Neural cell (in vitro differentiated cells): Measurements from ENCODE around the gene ARHGEF1. TPM values are rescaled to one million over a fixed set of nuclear protein-coding genes. Genes with fewer than 3 reads are reported as not detected.
"Not testable (repeated sequence)": the region's sequence is repeated elsewhere in the genome, so short reads cannot be mapped to it uniquely, and the experiment has no call there.

Experiments
- H2AFZ ChIP-seq: fragments of 200-600, 300-800 bp; sonication (generic), shearing (Covaris generic); 2 replicates; pipeline ENCODE4 v1.6.0; 2014; ENCODE audit warnings: low read depth, mild to moderate bottlenecking, antibody characterized with exemption, low read length, moderate library complexity
- H3F3A ChIP-seq: fragments of 200-600 bp; shearing (Covaris generic); 2 replicates; pipeline ENCODE4 v1.6.1; 2016; ENCODE audit warnings: mild to moderate bottlenecking, moderate library complexity, mixed read lengths, antibody characterized with exemption, low read length; ENCODE audit not compliant: insufficient read depth, poor library complexity, severe bottlenecking
- H3K27ac ChIP-seq: fragments of 200-600, 300-800 bp; sonication (generic), shearing (Covaris generic); 2 replicates; pipeline ENCODE4 v1.5.1; 2014; ENCODE audit warnings: mild to moderate bottlenecking, low read length, moderate library complexity
- H3K27me3 ChIP-seq: fragments of 300-800, 200-600 bp; sonication (generic), shearing (Covaris generic); 2 replicates; pipeline ENCODE4 v1.6.0; 2014; ENCODE audit warnings: mild to moderate bottlenecking, low read depth, low read length, moderate library complexity; ENCODE audit not compliant: insufficient read depth
- H3K36me3 ChIP-seq: fragments of 300-800, 200-600 bp; sonication (generic), shearing (Covaris generic); 2 replicates; pipeline ENCODE4 v1.5.1; 2014; ENCODE audit warnings: mild to moderate bottlenecking, antibody characterized with exemption, low read length, moderate library complexity; ENCODE audit not compliant: insufficient read depth
- H3K4me2 ChIP-seq: fragments of 300-800, 200-600 bp; sonication (generic), shearing (Covaris generic); 2 replicates; pipeline ENCODE4 v1.6.0; 2014; ENCODE audit warnings: mild to moderate bottlenecking, low read length
- H3K4me3 ChIP-seq: fragments of 300-800, 200-600 bp; sonication (generic), shearing (Covaris generic); 2 replicates; pipeline ENCODE4 v1.5.1; 2014; ENCODE audit warnings: mild to moderate bottlenecking, low read length, moderate library complexity
- H3K79me2 ChIP-seq: fragments of 200-600 bp; shearing (Covaris generic); replicated peaks from 2 replicates; pipeline ENCODE4 v1.6.0; 2014; ENCODE audit warnings: mild to moderate bottlenecking, low read length, moderate library complexity; ENCODE audit not compliant: insufficient read depth
- H3K9ac ChIP-seq: fragments of 300-800, 200-600 bp; sonication (generic), shearing (Covaris generic); 2 replicates; pipeline ENCODE4 v1.6.1; 2016; ENCODE audit warnings: mild to moderate bottlenecking, low read length, mixed read lengths
- H3K9me2 ChIP-seq: fragments of 200-600 bp; shearing (Covaris generic); 2 replicates; pipeline ENCODE4 v1.6.1; 2016; ENCODE audit warnings: mild to moderate bottlenecking, low read length, mixed read lengths; ENCODE audit not compliant: insufficient read depth
- H3K9me3 ChIP-seq: fragments of 200-600, 300-800 bp; sonication (generic), shearing (Covaris generic); 2 replicates; pipeline ENCODE4 v1.6.1; 2016; ENCODE audit warnings: mild to moderate bottlenecking, mixed run types, low read length, moderate library complexity, mixed read lengths
- H4K20me1 ChIP-seq: fragments of 200-600 bp; shearing (Covaris generic); 2 replicates; pipeline ENCODE4 v1.6.1; 2016; ENCODE audit warnings: mild to moderate bottlenecking, mixed run types; ENCODE audit not compliant: insufficient read depth
- CTCF ChIP-seq: fragments of 450-650 bp; IDR thresholded peaks from 2 replicates; pipeline ENCODE4 v1.5.1; 2014; ENCODE audit warnings: antibody characterized with exemption, mild to moderate bottlenecking, moderate library complexity; ENCODE audit not compliant: poor library complexity, severe bottlenecking
- EP300 ChIP-seq: fragments of 450-650 bp; conservative IDR thresholded peaks from 2 replicates; pipeline ENCODE4 v1.6.1; 2014; ENCODE audit warnings: antibody characterized with exemption, mild to moderate bottlenecking, moderate library complexity; ENCODE audit not compliant: poor library complexity, severe bottlenecking
- EZH2 ChIP-seq: fragments of 200-600, 300-800 bp; shearing (Covaris generic), sonication (generic); IDR thresholded peaks from 2 replicates; pipeline ENCODE4 v1.6.1; 2014; ENCODE audit warnings: antibody characterized with exemption, low read length, borderline replicate concordance, mild to moderate bottlenecking; ENCODE audit not compliant: insufficient read depth, poor library complexity, severe bottlenecking
- MXI1 ChIP-seq: fragments of 450-650 bp; conservative IDR thresholded peaks from 2 replicates; pipeline ENCODE4 v1.6.1; 2014; ENCODE audit warnings: antibody characterized with exemption, mild to moderate bottlenecking; ENCODE audit not compliant: poor library complexity, severe bottlenecking
- POLR2AphosphoS5 ChIP-seq: IDR thresholded peaks from 2 replicates; pipeline ENCODE4 v1.6.1; 2012
- RAD21 ChIP-seq: fragments of 450-650 bp; conservative IDR thresholded peaks from 2 replicates; pipeline ENCODE4 v1.6.1; 2014; ENCODE audit warnings: antibody characterized with exemption, mild to moderate bottlenecking, moderate library complexity
- REST ChIP-seq: IDR thresholded peaks from 2 replicates; pipeline ENCODE4 v1.6.1; 2012; ENCODE audit warnings: borderline replicate concordance
- SMC3 ChIP-seq: fragments of 450-650 bp; conservative IDR thresholded peaks from 2 replicates; pipeline ENCODE4 v1.6.1; 2014; ENCODE audit warnings: antibody characterized with exemption, mild to moderate bottlenecking, moderate library complexity; ENCODE audit not compliant: poor library complexity
- TAF1 ChIP-seq: IDR thresholded peaks from 2 replicates; pipeline ENCODE4 v1.6.1; 2012; ENCODE audit warnings: low read depth
- polyA plus RNA-seq: library from polyadenylated mRNA; depleted of rRNA; stranded (reverse); fragments of >200 nt; gene quantifications from 2 replicates; pipeline ENCODE4 v1.2.3, GENCODE V29; 2014

The ARHGEF1 gene
- polyA plus RNA-seq, 1 donor from 2014 or later: 12.0 TPM

GRCh38 chr19:41913538-41914423 lies 30.8 kb downstream of the ARHGEF1 start:
- peak overlapping the region; percentile 50 for H3K4me3 ChIP-seq

GRCh38 chr19:41914424-41914834 lies 31.4 kb downstream of the ARHGEF1 start:
- not testable (repeated sequence) for H3F3A ChIP-seq, H4K20me1 ChIP-seq, H3K4me3 ChIP-seq, H3K9ac ChIP-seq, H2AFZ ChIP-seq, H3K9me3 ChIP-seq, H3K36me3 ChIP-seq, H3K9me2 ChIP-seq, H3K79me2 ChIP-seq, H3K4me2 ChIP-seq, H3K27ac ChIP-seq
- H3K27me3 ChIP-seq: peaks cover 83% of the 10 kb centered on the region

More at GRCh38 chr19:41913538-41914423, 30.8 kb downstream of the ARHGEF1 start:
- TF ChIP-seq SMC3 (no peak), EP300 (no peak), TAF1 (no peak), EZH2 (no peak), POLR2AphosphoS5 (no peak), MXI1 (no peak), CTCF (no peak), RAD21 (no peak)
- Histone ChIP-seq H4K20me1 (no peaks in the 10 kb centered on the region), H3F3A (no peaks in the 10 kb centered on the region), H3K9ac (peak overlapping the region; percentile 20), H3K9me3 (no peaks in the 10 kb centered on the region), H3K9me2 (no peaks in the 10 kb centered on the region), H3K27ac (no peak overlapping the region), H3K36me3 (no peaks in the 10 kb centered on the region), H3K79me2 (no peaks in the 10 kb centered on the region), H3K4me2 (no peak overlapping the region), H2AFZ (no peak overlapping the region), H3K27me3 (peaks cover 80% of the 10 kb centered on the region)

- no peaks in the 10 kb centered on the region for H3K79me2 ChIP-seq
- peaks cover 84% of the 10 kb centered on the region for H3K27me3 ChIP-seq
- H4K20me1 ChIP-seq: no peaks in the 10 kb centered on the region
- no peak overlapping the region for H2AFZ ChIP-seq
- H3K4me2 ChIP-seq: no peak overlapping the region
- no peaks in the 10 kb centered on the region for H3F3A ChIP-seq
- H3K27ac ChIP-seq: no peak overlapping the region
- no peaks in the 10 kb centered on the region for H3K36me3 ChIP-seq
- no peak overlapping the region for H3K4me3 ChIP-seq
- H3K9me3 ChIP-seq: no peaks in the 10 kb centered on the region
- H3K9ac ChIP-seq: no peak overlapping the region
- no peaks in the 10 kb centered on the region for H3K9me2 ChIP-seq
- TF ChIP-seq POLR2AphosphoS5 (no peak), TAF1 (no peak), CTCF (no peak), SMC3 (no peak), RAD21 (no peak), REST (no peak), EP300 (no peak), EZH2 (no peak), MXI1 (no peak)
These were observed 32.2 kb downstream of the ARHGEF1 start for GRCh38 chr19:41915021-41915775.
